Upper lobe of left lung (tissue), 4 donors: ENCODE measurements around the gene TOMM22.

Source experiments
- POLR2AphosphoS5 ChIP-seq, 2 donors: sonication (generic); formaldehyde crosslinking; IDR thresholded peaks; one replicate each; pipeline ENCODE4 v1.5.1; 2017; ENCODE audit warnings: antibody characterized with exemption in 2 of 2
- TF ChIP-seq, protein P1 (sequence below), 6 experiments: fragments of 450-650 bp in 4 of 6; fragments of 200-600 bp in 2 of 6; sonication (generic) in 2 of 6; IDR thresholded peaks; one replicate each; pipeline ENCODE4 v1.5.1; 2016 to 2019; ENCODE audit warnings: antibody characterized with exemption in 6 of 6

- peak in 1 of 2 donors; percentile 6 for TF ChIP-seq POLR2AphosphoS5 (IDR thresholded peaks at IDR 0.05)
- TF ChIP-seq, protein P1, sequence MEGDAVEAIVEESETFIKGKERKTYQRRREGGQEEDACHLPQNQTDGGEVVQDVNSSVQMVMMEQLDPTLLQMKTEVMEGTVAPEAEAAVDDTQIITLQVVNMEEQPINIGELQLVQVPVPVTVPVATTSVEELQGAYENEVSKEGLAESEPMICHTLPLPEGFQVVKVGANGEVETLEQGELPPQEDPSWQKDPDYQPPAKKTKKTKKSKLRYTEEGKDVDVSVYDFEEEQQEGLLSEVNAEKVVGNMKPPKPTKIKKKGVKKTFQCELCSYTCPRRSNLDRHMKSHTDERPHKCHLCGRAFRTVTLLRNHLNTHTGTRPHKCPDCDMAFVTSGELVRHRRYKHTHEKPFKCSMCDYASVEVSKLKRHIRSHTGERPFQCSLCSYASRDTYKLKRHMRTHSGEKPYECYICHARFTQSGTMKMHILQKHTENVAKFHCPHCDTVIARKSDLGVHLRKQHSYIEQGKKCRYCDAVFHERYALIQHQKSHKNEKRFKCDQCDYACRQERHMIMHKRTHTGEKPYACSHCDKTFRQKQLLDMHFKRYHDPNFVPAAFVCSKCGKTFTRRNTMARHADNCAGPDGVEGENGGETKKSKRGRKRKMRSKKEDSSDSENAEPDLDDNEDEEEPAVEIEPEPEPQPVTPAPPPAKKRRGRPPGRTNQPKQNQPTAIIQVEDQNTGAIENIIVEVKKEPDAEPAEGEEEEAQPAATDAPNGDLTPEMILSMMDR (IDR thresholded peaks at IDR 0.05) = no peak
Observed at GRCh38 chr22:38697425-38698089, 15.8 kb downstream of the TOMM22 start.
